Measurements from ENCODE around the gene FRMD3.

The FRMD3 gene

GRCh38 chr9:83307066-83307724 is 231.0 kb downstream of the FRMD3 start:
- TF ChIP-seq CTCF (conservative IDR thresholded peaks at IDR 0.05; ENCODE audit: low read length): no peak
- peak; percentile 38 for DNase-seq (ENCODE audit: low read depth)
- no peak overlapping the region for H3K4me3 ChIP-seq (ENCODE audit: low read length)

GRCh38 chr9:83304686-83305085 is 233.5 kb downstream of the FRMD3 start:
- H3K4me3 ChIP-seq (ENCODE audit: low read length): no peak overlapping the region
- DNase-seq (ENCODE audit: low read depth): peak; percentile 91

GRCh38 chr9:83299571-83299970 is 238.6 kb downstream of the FRMD3 start:
- TF ChIP-seq CTCF (conservative IDR thresholded peaks at IDR 0.05; ENCODE audit: low read length): no peak
- DNase-seq (ENCODE audit: low read depth): peak; percentile 86
- H3K4me3 ChIP-seq (ENCODE audit: low read length): no peak overlapping the region

More at GRCh38 chr9:83304686-83305085, 233.5 kb downstream of the FRMD3 start:
- TF ChIP-seq CTCF (conservative IDR thresholded peaks at IDR 0.05; ENCODE audit: low read length): no peak

GRCh38 chr9:83299094-83299493 is 239.1 kb downstream of the FRMD3 start:
- no peak overlapping the region for H3K4me3 ChIP-seq (ENCODE audit: low read length)
- TF ChIP-seq CTCF (conservative IDR thresholded peaks at IDR 0.05; ENCODE audit: low read length): no peak
- DNase-seq (ENCODE audit: low read depth): no peak

GRCh38 chr9:83296123-83296522 is 242.1 kb downstream of the FRMD3 start:
- no peak overlapping the region for H3K4me3 ChIP-seq (ENCODE audit: low read length)
- DNase-seq (ENCODE audit: low read depth): no peak
- TF ChIP-seq CTCF (conservative IDR thresholded peaks at IDR 0.05; ENCODE audit: low read length): no peak

GRCh38 chr9:83294816-83295215 is 243.4 kb downstream of the FRMD3 start:
- no peak for DNase-seq (ENCODE audit: low read depth)
- no peak for TF ChIP-seq CTCF (conservative IDR thresholded peaks at IDR 0.05; ENCODE audit: low read length)
- no peak overlapping the region for H3K4me3 ChIP-seq (ENCODE audit: low read length)

- no peak for TF ChIP-seq CTCF (conservative IDR thresholded peaks at IDR 0.05; ENCODE audit: low read length)
- no peak overlapping the region for H3K4me3 ChIP-seq (ENCODE audit: low read length)
- DNase-seq (ENCODE audit: low read depth): no peak
Observed at GRCh38 chr9:83291196-83291595, 247.0 kb downstream of the FRMD3 start.
